A204.1 (cell line): Measurements from ENCODE around the gene NAV2.
A peak's percentile ranks its signal among the peaks of the same experiment; 100 is the strongest.

Experiments used
- FAIRE-seq: peaks from 2 replicates; lab custom pipeline; 2012; peaks lifted over from hg19 to GRCh38; lab: Jason Lieb, UNC

NAV2 gene

GRCh38 chr11:19808076-19808911 is 95.7 kb downstream of the NAV2 start:
- FAIRE-seq: peak; percentile 48

DNA sequence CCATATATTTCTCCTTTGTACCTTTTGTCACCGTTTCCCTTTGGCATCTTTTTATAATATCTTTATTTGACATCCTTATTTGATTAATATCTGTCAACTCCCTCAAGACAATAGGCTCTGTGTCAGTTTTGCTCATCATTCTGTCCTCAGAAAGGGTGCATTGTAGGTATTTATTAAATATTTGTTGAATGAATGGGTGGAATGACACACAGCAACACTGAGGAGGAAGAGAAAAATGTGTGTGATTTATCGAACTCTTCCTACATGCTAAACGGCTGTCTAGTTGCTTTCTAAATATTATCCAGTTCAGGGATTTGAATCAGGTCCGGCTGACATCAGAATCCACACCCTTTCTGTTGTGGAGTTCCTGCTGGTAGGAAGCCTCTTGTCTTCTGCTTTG is 98.2 kb downstream of the NAV2 start:
- no peak for FAIRE-seq

DNA sequence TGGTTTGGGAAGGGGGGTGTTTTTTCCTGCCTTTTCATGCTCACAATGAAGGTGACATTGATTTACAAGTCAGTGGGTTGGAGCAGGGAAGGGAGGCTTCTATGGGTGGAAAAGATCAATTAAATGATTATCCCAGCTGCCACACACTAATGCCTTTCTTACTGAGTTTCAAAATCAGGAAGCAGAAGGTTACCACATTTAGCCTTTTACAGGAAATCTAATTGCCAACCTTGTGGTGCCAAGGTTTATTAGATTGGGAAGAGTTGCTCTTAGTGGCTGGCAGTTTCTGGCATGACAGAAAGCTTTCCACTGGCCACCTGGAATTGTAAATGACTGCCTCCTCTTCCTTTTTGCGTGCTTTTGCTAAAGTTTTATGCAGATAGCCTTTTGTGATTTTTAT is 98.7 kb downstream of the NAV2 start:
- no peak for FAIRE-seq

GRCh38 chr11:19812096-19812495 is 99.5 kb downstream of the NAV2 start:
- FAIRE-seq: no peak

DNA sequence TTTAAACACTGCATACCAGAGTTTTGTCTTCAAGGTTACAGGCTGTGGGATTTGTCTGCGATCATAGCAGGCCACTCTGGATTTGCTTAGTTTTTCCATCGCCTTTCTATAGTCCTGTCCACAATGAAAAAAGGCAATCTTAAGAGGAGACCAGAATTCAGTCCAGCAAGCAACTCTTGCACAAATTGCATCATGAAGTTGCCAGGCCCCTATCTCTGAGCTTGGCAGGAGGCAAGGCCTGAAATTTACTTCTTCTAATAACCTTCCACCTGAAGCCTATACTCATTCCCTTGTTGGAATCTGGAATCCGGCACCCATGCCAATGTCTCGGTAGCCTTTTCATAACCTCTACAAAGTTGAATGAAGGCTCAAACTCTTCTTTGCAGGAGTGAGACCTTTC is 100.1 kb downstream of the NAV2 start:
- FAIRE-seq: no peak

GRCh38 chr11:19813158-19813879 is 100.7 kb downstream of the NAV2 start:
- no peak for FAIRE-seq

DNA sequence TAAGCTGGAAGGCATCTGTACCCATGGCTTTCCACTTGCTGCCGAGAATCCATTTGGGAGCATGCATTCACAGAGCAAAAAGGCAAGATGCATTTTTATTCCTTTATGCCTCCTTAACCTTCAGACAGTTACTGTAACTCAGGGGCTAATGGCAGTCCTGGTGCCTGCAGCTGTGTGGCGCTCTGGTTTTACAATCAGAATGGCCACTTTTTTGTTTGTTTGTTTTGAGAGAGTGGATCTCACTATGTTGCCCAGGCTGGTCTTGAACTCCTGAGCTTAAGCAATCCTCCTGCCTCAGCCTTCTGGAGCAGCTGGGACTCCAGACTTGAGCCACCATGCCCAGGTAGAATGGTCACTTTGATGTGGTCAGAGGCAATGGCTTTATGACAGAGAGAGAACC is 101.8 kb downstream of the NAV2 start:
- no peak for FAIRE-seq

DNA sequence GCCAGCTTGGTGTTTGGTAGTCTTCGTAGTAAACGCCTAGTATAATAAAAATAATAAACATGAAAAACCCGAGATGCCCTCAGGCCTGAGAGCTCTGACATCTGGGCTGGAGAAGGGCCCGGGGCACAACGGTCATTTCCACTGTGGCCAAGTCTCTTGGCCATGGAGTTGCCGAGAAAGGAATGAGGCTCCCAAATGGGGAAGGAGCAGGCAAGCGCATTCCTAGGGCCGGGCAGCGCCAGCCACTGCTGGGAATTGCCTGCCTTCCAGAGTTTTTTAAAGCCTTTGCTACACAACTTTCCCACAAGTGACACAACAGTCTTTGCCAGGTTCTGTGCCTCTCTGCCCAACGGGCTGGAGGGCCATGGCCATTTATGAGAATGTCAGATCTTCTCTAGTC is 103.4 kb downstream of the NAV2 start:
- no peak for FAIRE-seq

DNA sequence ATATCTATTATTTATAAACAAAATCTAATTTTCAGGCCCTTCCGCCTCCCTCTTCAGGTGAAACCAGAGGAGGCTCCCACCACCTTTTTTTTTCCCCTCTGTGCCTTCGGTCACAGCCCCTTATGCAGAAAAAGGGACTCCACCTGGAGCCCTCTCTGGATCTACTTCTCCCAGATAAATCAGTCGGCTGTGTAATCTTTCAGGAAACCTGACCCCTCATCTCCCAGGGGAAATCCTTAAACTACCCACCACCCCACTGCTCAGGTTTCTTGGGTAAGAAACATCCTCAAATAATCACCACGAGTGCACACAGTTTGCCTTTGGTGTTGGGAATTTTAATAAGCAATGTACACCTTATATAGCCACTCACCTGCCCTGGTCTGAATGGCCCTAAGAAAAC is 104.2 kb downstream of the NAV2 start:
- FAIRE-seq: no peak

DNA sequence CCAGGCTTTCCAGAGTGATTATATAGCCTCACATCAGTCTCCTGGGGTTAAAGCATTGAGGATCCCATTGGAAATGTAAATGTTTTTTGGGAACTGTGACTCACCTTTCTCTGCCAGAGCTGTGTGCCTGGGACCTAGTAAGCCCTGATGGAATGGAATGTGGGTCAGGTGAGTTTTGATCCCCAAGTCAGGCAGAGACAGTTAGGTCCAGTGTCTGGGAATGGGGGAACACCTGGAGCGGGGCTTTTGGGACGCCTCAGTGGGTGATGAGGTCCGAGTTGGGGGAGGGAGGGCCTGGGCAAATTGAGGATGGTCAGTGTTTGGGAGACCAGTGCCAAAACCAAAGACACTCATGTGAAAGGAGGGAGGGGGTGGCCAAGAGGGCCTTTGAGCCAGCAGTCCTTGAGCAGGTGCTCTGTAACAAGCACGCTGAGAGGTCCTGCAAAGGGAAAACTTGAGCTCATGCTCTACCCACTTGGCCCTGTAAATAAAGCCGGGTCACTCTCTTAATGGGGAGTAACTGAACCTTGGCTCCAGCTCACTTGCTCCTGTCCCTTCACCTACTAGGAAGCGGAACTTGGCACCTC is 104.7 kb downstream of the NAV2 start:
- FAIRE-seq: no peak

- no peak for FAIRE-seq
These were observed 105.2 kb downstream of the NAV2 start for GRCh38 chr11:19817870-19818269.

DNA sequence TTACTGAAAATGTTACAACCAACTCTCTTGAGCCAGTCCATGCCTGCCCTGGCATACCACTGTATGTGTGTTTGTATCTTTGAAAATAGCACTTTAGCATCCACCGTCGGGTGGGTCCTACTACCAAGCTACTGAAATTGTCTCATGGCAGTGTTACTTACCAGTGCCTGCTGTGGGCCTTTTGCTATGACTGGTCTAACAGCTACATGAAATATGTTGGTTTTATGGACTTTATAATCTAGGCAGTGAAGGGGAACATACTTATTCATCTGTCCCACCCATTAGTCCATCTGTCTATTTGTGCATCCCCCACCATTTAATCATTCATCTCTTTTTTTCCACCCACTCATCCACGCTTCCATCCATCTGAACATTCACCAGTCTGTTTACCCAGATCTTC is 106.0 kb downstream of the NAV2 start:
- FAIRE-seq: no peak

DNA sequence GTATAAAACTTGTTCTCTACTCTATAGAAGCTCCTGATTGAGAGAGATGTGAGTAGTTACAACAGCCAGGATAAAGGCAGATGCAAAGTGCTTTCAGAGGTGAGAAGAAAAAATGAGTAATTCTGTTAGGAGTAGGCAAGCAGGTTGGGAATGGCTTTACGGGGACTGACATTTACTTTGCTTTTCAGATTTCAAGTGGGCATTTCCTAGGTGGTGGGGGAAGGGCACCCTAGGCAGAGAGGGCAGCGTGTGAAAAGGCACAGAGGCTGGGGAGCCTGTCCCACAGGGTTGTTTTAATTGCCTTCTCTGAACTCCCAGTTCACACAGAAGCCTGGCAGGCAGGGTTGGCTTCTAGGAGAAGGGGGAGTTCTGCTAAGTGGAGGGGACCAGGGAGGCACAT is 106.5 kb downstream of the NAV2 start:
- no peak for FAIRE-seq

DNA sequence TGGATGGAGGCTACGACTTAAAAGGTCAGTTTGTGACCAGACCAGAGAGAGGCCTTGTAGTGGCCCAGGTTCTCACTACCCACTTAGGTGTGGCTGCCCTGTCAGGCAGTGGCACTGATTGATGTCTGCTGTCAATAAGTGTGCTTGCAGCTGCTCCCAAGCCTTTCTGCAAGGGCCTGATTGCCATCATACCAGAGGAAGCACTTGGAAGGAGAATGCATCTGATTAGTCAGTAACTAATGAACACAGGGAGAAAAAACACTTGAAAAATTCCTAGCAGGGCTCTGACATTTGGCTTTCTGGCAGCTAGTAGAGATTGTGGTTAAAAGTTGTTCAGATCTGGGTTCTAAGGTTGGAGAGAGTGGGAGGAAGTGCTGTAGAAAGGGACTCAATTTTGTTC is 107.5 kb downstream of the NAV2 start:
- FAIRE-seq: no peak

- no peak for FAIRE-seq
These were observed 108.8 kb downstream of the NAV2 start for GRCh38 chr11:19821412-19821875.

DNA sequence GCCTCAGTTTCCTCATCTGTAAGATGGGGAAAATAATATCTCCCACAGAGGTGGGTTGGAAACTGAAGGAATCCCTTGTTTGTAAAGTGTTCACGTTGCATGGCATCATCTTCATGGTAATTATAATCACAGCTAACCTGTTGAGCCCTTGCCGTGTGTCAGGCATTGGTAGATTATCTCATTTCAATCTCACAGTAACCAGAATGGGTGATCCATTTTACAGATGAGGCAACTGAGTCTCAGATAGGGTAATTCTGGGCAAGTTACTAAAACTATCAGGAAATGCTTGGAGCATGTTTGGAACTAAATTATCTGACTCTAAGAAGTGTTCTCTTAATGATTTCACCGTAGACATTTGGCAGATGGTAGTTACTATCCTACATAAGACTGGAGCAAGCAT is 109.4 kb downstream of the NAV2 start:
- no peak for FAIRE-seq

DNA sequence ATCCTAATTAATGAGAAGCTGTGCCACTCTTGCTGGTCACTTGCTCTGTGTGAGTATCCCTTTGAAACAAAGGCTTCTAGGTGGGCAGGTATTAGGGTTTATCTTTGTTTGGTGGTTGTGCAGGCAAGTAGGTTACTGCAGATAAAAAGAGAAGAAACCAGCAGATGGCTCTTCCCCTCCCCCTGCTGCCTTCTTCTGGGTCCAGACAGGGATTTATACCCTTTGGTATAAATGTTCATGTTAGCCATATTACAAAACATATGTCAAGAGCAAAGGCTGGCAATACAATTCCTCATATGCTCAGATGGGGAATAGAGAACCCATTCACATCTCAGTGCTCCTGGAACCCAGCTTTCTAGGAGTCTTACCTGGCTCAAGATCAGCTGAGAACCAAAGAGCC is 109.9 kb downstream of the NAV2 start:
- no peak for FAIRE-seq

GRCh38 chr11:19826606-19827005 is 114.0 kb downstream of the NAV2 start:
- FAIRE-seq: no peak

- no peak for FAIRE-seq
These were observed 114.9 kb downstream of the NAV2 start for GRCh38 chr11:19827399-19828135.

DNA sequence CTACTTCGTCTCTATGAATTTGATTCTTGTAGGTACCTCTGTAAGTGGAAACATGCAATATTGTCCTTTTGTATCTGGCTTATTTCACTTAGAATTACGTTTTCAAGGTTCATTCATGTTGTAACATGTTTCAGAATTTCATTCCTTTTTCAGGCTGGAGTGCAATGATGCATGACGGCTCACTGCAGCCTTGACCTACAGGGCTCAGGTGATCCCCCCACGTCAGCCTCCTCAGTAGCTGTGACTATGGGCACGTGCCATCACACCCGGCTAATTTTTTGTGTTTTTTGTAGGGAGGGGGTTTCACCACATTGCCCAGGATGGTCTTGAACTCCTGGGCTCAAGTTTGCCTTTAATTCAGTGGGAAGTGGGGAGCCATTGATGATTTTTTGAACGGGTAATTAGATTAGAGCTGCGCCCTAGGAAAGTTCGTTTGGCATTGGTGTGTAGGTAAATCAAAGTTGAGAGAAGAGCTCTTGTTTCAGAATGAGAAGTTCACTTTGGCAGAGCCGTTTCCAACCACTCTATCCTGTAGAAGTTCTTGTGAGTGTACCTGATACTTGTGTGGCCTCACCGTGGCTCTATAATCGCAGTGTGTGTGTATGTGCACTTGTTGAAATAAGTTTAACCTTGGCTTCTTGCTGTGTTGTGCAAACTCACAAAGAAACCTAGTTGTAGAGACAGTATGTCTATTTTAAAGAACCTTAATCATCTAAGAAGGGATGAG is 115.9 kb downstream of the NAV2 start:
- FAIRE-seq: no peak

DNA sequence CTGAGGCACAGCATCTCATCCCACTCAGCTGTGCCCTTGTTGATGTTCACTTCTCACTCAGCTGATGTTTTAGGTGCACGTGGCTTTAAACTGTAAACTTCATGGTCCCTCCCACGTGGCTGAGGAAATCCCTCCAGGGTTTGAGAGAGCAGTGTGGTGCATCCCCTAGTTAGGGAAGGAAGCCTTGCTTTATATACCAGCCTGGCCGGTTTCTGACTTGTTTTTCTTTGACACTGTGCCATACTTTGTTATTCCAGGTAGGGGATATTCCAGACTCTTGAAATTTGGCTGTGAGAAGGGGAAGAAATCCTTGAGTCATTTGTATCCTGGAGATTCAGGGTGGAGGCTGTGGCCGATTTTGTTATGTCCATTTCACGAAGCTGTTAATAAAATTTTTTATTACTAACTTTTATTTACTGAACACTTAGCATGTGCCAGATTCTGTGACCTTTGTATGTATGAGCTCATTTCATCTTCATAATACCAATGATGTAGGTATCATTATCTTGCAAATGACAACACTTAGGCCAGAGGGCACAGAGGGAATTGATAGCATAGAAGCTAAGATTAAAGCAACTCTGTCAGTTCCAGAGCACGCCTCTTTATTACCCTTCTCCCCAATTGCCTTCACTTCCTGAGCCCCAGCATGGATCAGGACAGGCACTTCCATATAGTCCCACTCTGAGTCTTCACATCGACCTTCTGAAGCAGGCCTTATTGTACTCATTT is 116.6 kb downstream of the NAV2 start:
- FAIRE-seq: no peak
